Right lobe of liver (tissue), 6 donors: ENCODE data around the gene CLCN3. TPM values are rescaled to one million over a fixed set of nuclear protein-coding genes. Genes with fewer than 3 reads are reported as not detected.
"Not testable (repeated sequence)": the region's sequence is repeated elsewhere in the genome, so short reads cannot be mapped to it uniquely, and the experiment has no call there.

Experiments
- ATAC-seq, 4 donors: fragments of 200-7000 bp; cut with Tn5 transposase; one replicate each; pipeline ENCODE4 v1.9.1; 2020; ENCODE audit warnings: mild to moderate bottlenecking in 4 of 4, moderate library complexity in 4 of 4
- DNase-seq, 3 donors: peaks; one replicate each; pipeline ENCODE4 v3.0.0-alpha.2; 2020
- H3K27ac ChIP-seq, 3 donors: fragments of 200-600 bp; one replicate each; pipeline ENCODE4 v1.8.0; 2022
- H3K27me3 ChIP-seq, 2 donors: fragments of 200-600 bp; one replicate each; pipeline ENCODE4 v1.8.0; 2022
- H3K36me3 ChIP-seq, 4 donors: fragments of 200-600 bp; sonication (generic) in 1 of 4; one replicate each; pipeline versions ENCODE4 v1.5.1 to v1.8.0; 2017 to 2022; ENCODE audit warnings: control low read depth in 1 of 4
- H3K4me1 ChIP-seq, 4 donors: fragments of 200-600 bp; sonication (generic) in 1 of 4; one replicate each; pipeline versions ENCODE4 v1.5.1 to v1.8.0; 2017 to 2022; ENCODE audit warnings: control low read depth in 1 of 4
- H3K4me3 ChIP-seq, 3 donors: fragments of 200-600 bp; one replicate each; pipeline ENCODE4 v1.8.0; 2022
- H3K9me3 ChIP-seq, 4 donors: fragments of 200-600 bp; sonication (generic) in 1 of 4; one replicate each; pipeline versions ENCODE4 v1.5.1 to v1.8.0; 2017 to 2022; ENCODE audit warnings: control low read depth in 1 of 4
- CTCF ChIP-seq, 4 donors: fragments of 200-600 bp in 3 of 4; fragments of 450-650 bp in 1 of 4; IDR thresholded peaks; one replicate each; pipeline versions ENCODE4 v1.5.1 to v1.8.0; 2016 to 2022; ENCODE audit warnings: antibody characterized with exemption in 4 of 4, mild to moderate bottlenecking in 2 of 4
- POLR2A ChIP-seq: fragments of 450-650 bp; IDR thresholded peaks from one replicate; pipeline ENCODE4 v1.6.1; 2017; ENCODE audit warnings: antibody characterized with exemption, mild to moderate bottlenecking
- WGBS: methylation state at CpG from one replicate; pipeline ENCODE4 v1.1.6; 2018; ENCODE audit warnings: low coverage, low lambda C conversion rate; ENCODE audit not compliant: insufficient coverage; ENCODE audit errors: missing lambda C conversion rate; 5-methylcytosine and 5-hydroxymethylcytosine counted together
- intact Hi-C, 2 donors: fragments of 100-400 bp; cut with DNase I; formaldehyde crosslinking; loops; one replicate each; pipeline versions ENCODE4 v1.11.2 to v1.14.1; 2022
- total RNA-seq, 6 experiments: library from RNA; depleted of rRNA in 2 of 6; stranded (reverse); fragments of >200 nt in 2 of 6; fragmentation: NEBNext Ultra II Directional in 3 of 6; extraction: Animal tissue kit (Norgen Biotek cat#: 25700) in 3 of 6; gene quantifications; one replicate each; pipeline versions ENCODE4 v1.1.0 to v1.2.4, GENCODE V29; 2016 to 2023
- donor health status: DM: no; HTN: yes; CAD: no.
- donor health status: DM: no; HTN: no; CAD: no.
- donor health status: DM: no; HTN: no; CAD: no.
- donor health status: DM: no; HTN: yes; CAD: no.
- donor health status: DM: no; HTN: yes; CAD: no.

The CLCN3 gene
- total RNA-seq, 6 experiments from 2014 or later: 17.0 to 29.4 (median 19.6) TPM

- Histone ChIP-seq H3K36me3 (no peaks in the 10 kb centered on the region), H3K27ac (peak overlapping the region in 1 of 3 donors; percentile 5), H3K4me1 (peaks cover 0 to 19% (median 10%) of the 10 kb centered on the region in 4 donors), H3K27me3 (no peaks in the 10 kb centered on the region), H3K9me3 (no peaks in the 10 kb centered on the region), H3K4me3 (no peak overlapping the region)
- WGBS: 26% methylated on average over 2 of the region's 2 CpGs
- intact Hi-C loops: no loop called here
- TF ChIP-seq CTCF (IDR thresholded peaks at IDR 0.05) (no peak), POLR2A (no peak)
- DNase-seq: no peak
- peak in 1 of 4 donors; percentile 19 for ATAC-seq
Observed at GRCh38 chr4:169665046-169665737, 44.8 kb downstream of the CLCN3 start.

- peak overlapping the region in 2 of 3 donors; percentile 68 to 78 for H3K27ac ChIP-seq
- intact Hi-C loops: no loop called here
- H3K9me3 ChIP-seq: no peaks in the 10 kb centered on the region
- H3K4me1 ChIP-seq: peaks cover 0 to 19% (median 8%) of the 10 kb centered on the region in 4 donors
- no peaks in the 10 kb centered on the region for H3K27me3 ChIP-seq
- WGBS: 47% methylated on average over 6 of the region's 6 CpGs
- no peak overlapping the region for H3K4me3 ChIP-seq
- H3K36me3 ChIP-seq: no peaks in the 10 kb centered on the region
- DNase-seq (peak in 1 of 3 donors; percentile 63), ATAC-seq (peak; percentile 97 to 100 (median 98))
- TF ChIP-seq POLR2A (no peak), CTCF (IDR thresholded peaks at IDR 0.05) (no peak)
Observed at GRCh38 chr4:169668069-169668721, 47.8 kb downstream of the CLCN3 start.

GRCh38 chr4:169675825-169676224, 55.4 kb downstream of the CLCN3 start:
- Histone ChIP-seq H3K9me3 (no peaks in the 10 kb centered on the region), H3K4me1 (peaks cover 0 to 4% (median 0%) of the 10 kb centered on the region in 4 donors), H3K27ac (no peak overlapping the region), H3K36me3 (no peaks in the 10 kb centered on the region), H3K27me3 (no peaks in the 10 kb centered on the region), H3K4me3 (no peak overlapping the region)
- TF ChIP-seq POLR2A (no peak), CTCF (IDR thresholded peaks at IDR 0.05) (no peak)
- WGBS: 84% methylated on average over 2 of the region's 2 CpGs
- DNase-seq: no peak
- intact Hi-C loops: no loop called here
- no peak for ATAC-seq

- no peak overlapping the region for H3K4me3 ChIP-seq
- H3K27ac ChIP-seq: no peak overlapping the region
- no peaks in the 10 kb centered on the region for H3K27me3 ChIP-seq
- TF ChIP-seq POLR2A: no peak
- TF ChIP-seq CTCF (IDR thresholded peaks at IDR 0.05): no peak
- H3K9me3 ChIP-seq: no peaks in the 10 kb centered on the region
- DNase-seq: no peak
- intact Hi-C loops: no loop called here
- ATAC-seq: no peak
- WGBS: 66% methylated on average over 2 of the region's 2 CpGs
- no peaks in the 10 kb centered on the region for H3K36me3 ChIP-seq
- H3K4me1 ChIP-seq: peaks cover 0 to 4% (median 0%) of the 10 kb centered on the region in 4 donors
Observed at GRCh38 chr4:169677150-169677748, 56.9 kb downstream of the CLCN3 start.

GRCh38 chr4:169678486-169678885, 58.1 kb downstream of the CLCN3 start:
- H3K4me1 ChIP-seq, H3K4me3 ChIP-seq, H3K27me3 ChIP-seq, DNase-seq, H3K27ac ChIP-seq, H3K36me3 ChIP-seq, H3K9me3 ChIP-seq, intact Hi-C loops, ATAC-seq: not testable (repeated sequence)
- 100% methylated on average over 1 of the region's 2 CpGs for WGBS

GRCh38 chr4:169678951-169679591, 58.7 kb downstream of the CLCN3 start:
- DNase-seq, ATAC-seq, H3K27me3 ChIP-seq, H3K9me3 ChIP-seq, intact Hi-C loops, H3K36me3 ChIP-seq, H3K27ac ChIP-seq, H3K4me1 ChIP-seq, H3K4me3 ChIP-seq: not testable (repeated sequence)
- WGBS: 73% methylated on average over 8 of the region's 47 CpGs
